GM10266 (cell line): Measurements from ENCODE around the gene SEMA4B.
"Not testable (repeated sequence)": the region's sequence is repeated elsewhere in the genome, so short reads cannot be mapped to it uniquely, and the experiment has no call there.

Experiments
- DNase-seq: peaks from one replicate; pipeline ENCODE4 v3.0.0; 2012; ENCODE audit errors: extremely low spot score
- CTCF ChIP-seq: IDR thresholded peaks from 2 replicates; pipeline ENCODE4 v1.5.1; 2012; ENCODE audit warnings: mild to moderate bottlenecking, low read depth; ENCODE audit not compliant: control insufficient read depth, insufficient read depth; ENCODE audit errors: missing control alignments

Gene SEMA4B

GRCh38 chr15:90160781-90161727 is 40.1 kb upstream of the SEMA4B start:
- no peak for TF ChIP-seq CTCF
- no peak for DNase-seq

GRCh38 chr15:90161950-90162361 is 39.2 kb upstream of the SEMA4B start:
- peak; percentile 6 for TF ChIP-seq CTCF
- DNase-seq = no peak

GRCh38 chr15:90162956-90163355 is 38.2 kb upstream of the SEMA4B start:
- DNase-seq = no peak
- no peak for TF ChIP-seq CTCF

GRCh38 chr15:90164239-90164638 is 36.9 kb upstream of the SEMA4B start:
- not testable (repeated sequence) for DNase-seq

GRCh38 chr15:90165157-90165556 is 36.0 kb upstream of the SEMA4B start:
- TF ChIP-seq CTCF = no peak

GRCh38 chr15:90165659-90166489 is 35.3 kb upstream of the SEMA4B start:
- no peak for TF ChIP-seq CTCF
- DNase-seq = no peak

More at GRCh38 chr15:90165157-90165556, 36.0 kb upstream of the SEMA4B start:
- DNase-seq = no peak

- DNase-seq = no peak
- no peak for TF ChIP-seq CTCF
Observed at GRCh38 chr15:90167121-90167520, 34.0 kb upstream of the SEMA4B start.
